Stomach (tissue), 9 donors: ENCODE data around the gene BCCIP. TPM values are rescaled to one million over a fixed set of nuclear protein-coding genes. Genes with fewer than 3 reads are reported as not detected.
A peak's percentile ranks its signal among the peaks of the same experiment; 100 is the strongest.

ENCODE experiments used
- DNase-seq, 2 donors: peaks; one replicate each; pipeline versions ENCODE4 v3.0.0 to v3.0.0-alpha.2; 2013 to 2019
- H3K27ac ChIP-seq, 5 donors: fragments of 200-600 bp in 4 of 5; sonication (generic) in 4 of 5; one replicate each; pipeline ENCODE4 v1.5.1; 2013 to 2019; ENCODE audit warnings: mild to moderate bottlenecking in 1 of 5, moderate library complexity in 1 of 5
- H3K27me3 ChIP-seq, 3 donors: fragments of 200-600 bp; sonication (generic); one replicate each; pipeline ENCODE4 v1.5.1; 2017 to 2019; ENCODE audit warnings: mixed run types in 1 of 3
- H3K36me3 ChIP-seq, 4 donors: fragments of 200-600 bp; sonication (generic); 1 replicate in 3 of 4; 2 replicates in 1 of 4; pipeline ENCODE4 v1.5.1; 2016 to 2019
- H3K4me1 ChIP-seq, 4 donors: fragments of 200-600 bp; sonication (generic); one replicate each; pipeline ENCODE4 v1.5.1; 2016 to 2019
- H3K4me3 ChIP-seq, 4 donors: fragments of 200-600 bp; sonication (generic) in 3 of 4; one replicate each; pipeline ENCODE4 v1.5.1; 2016 to 2019; ENCODE audit warnings: mild to moderate bottlenecking in 1 of 4
- H3K9me3 ChIP-seq, 4 donors: fragments of 200-600 bp; sonication (generic); one replicate each; pipeline ENCODE4 v1.5.1; 2016 to 2019
- EP300 ChIP-seq: sonication (generic); formaldehyde crosslinking; IDR thresholded peaks from one replicate; pipeline ENCODE4 v1.6.1; 2017; ENCODE audit warnings: antibody characterized with exemption
- POLR2A ChIP-seq, 4 donors: fragments of 450-650 bp; IDR thresholded peaks; one replicate each; pipeline ENCODE4 v1.6.1; 2016; ENCODE audit warnings: antibody characterized with exemption in 4 of 4, control low read depth in 2 of 4, mild to moderate bottlenecking in 1 of 4, moderate library complexity in 1 of 4
- POLR2AphosphoS5 ChIP-seq, 3 donors: sonication (generic); formaldehyde crosslinking; IDR thresholded peaks; one replicate each; pipeline ENCODE4 v1.6.1; 2016; ENCODE audit warnings: antibody characterized with exemption in 3 of 3
- WGBS, 5 donors: extraction: QIAGEN DNeasy Blood & Tissue Kit in 3 of 5; methylation state at CpG; one replicate each; pipeline versions ENCODE4 v1.1.5 to v1.1.7; 2013 to 2018; 5-methylcytosine and 5-hydroxymethylcytosine counted together
- intact Hi-C: fragments of 100-400 bp; cut with DNase I; formaldehyde crosslinking; loops from one replicate; pipeline ENCODE4 v1.15.1; 2023; ENCODE audit warnings: low total_unique reads
- polyA plus RNA-seq, 3 donors: library from polyadenylated mRNA; stranded (reverse); fragments of 200-250 nt; gene quantifications; one replicate each; pipeline ENCODE4 v1.2.3, GENCODE V29; 2013
- total RNA-seq, 5 donors: library from RNA; depleted of rRNA; stranded (reverse); fragments of >200 nt; gene quantifications; one replicate each; pipeline versions ENCODE4 v1.1.0 to v1.2.3, GENCODE V29; 2014 to 2016
- TF ChIP-seq, protein P1 (sequence below), 7 experiments: fragments of 450-650 bp in 4 of 7; fragments of 200-600 bp in 3 of 7; sonication (generic) in 3 of 7; IDR thresholded peaks; one replicate each; pipeline ENCODE4 v1.5.1; 2016 to 2019; ENCODE audit warnings: antibody characterized with exemption in 7 of 7, control low read depth in 2 of 7, mild to moderate bottlenecking in 1 of 7
- donor health status: healthy with polysubstance abuse.
- donor health status: Bipolar disorder and iron deficiency.
- donor health status: healthy.

The BCCIP gene
- total and polyA plus RNA-seq, 8 donors: 4.1 to 75.2 (median 50.9) TPM

GRCh38 chr10:125848857-125849256, 25.5 kb downstream of the BCCIP start:
- TF ChIP-seq POLR2A (IDR thresholded peaks at IDR 0.05) (no peak), EP300 (no peak), POLR2AphosphoS5 (IDR thresholded peaks at IDR 0.05) (no peak)
- TF ChIP-seq, protein P1, sequence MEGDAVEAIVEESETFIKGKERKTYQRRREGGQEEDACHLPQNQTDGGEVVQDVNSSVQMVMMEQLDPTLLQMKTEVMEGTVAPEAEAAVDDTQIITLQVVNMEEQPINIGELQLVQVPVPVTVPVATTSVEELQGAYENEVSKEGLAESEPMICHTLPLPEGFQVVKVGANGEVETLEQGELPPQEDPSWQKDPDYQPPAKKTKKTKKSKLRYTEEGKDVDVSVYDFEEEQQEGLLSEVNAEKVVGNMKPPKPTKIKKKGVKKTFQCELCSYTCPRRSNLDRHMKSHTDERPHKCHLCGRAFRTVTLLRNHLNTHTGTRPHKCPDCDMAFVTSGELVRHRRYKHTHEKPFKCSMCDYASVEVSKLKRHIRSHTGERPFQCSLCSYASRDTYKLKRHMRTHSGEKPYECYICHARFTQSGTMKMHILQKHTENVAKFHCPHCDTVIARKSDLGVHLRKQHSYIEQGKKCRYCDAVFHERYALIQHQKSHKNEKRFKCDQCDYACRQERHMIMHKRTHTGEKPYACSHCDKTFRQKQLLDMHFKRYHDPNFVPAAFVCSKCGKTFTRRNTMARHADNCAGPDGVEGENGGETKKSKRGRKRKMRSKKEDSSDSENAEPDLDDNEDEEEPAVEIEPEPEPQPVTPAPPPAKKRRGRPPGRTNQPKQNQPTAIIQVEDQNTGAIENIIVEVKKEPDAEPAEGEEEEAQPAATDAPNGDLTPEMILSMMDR (IDR thresholded peaks at IDR 0.05): no peak
- Histone ChIP-seq H3K27me3 (no peaks in the 10 kb centered on the region), H3K36me3 (peaks cover 15 to 94% (median 75%) of the 10 kb centered on the region in 4 donors), H3K9me3 (no peaks in the 10 kb centered on the region), H3K27ac (peak overlapping the region in 1 of 5 donors; percentile 35), H3K4me1 (peaks cover 0 to 22% (median 10%) of the 10 kb centered on the region in 4 donors), H3K4me3 (no peak overlapping the region)
- no peak for DNase-seq
- intact Hi-C loops: no loop called here
- WGBS, 5 donors: 48 to 85% (median 62%) methylated on average over 2 of the region's 2 CpGs

- 52 to 75% (median 63%) methylated on average over 7 of the region's 7 CpGs for WGBS, 5 donors
- Histone ChIP-seq H3K4me1 (peaks cover 0 to 16% (median 10%) of the 10 kb centered on the region in 4 donors), H3K4me3 (no peak overlapping the region), H3K9me3 (no peaks in the 10 kb centered on the region), H3K36me3 (peaks cover 15 to 93% (median 76%) of the 10 kb centered on the region in 4 donors), H3K27me3 (no peaks in the 10 kb centered on the region), H3K27ac (peak overlapping the region in 2 of 5 donors; percentile 8 to 35)
- intact Hi-C loops: no loop called here
- peak in 1 of 2 donors; percentile 39 for DNase-seq
- no peak for TF ChIP-seq POLR2A (IDR thresholded peaks at IDR 0.05)
- TF ChIP-seq, protein P1 (IDR thresholded peaks at IDR 0.05): peak in 2 of 7 experiments; percentile 22 to 23
Observed at GRCh38 chr10:125849448-125849847, 26.1 kb downstream of the BCCIP start.

- no peaks in the 10 kb centered on the region for H3K9me3 ChIP-seq
- no peak overlapping the region for H3K4me3 ChIP-seq
- peaks cover 15 to 93% (median 75%) of the 10 kb centered on the region in 4 donors for H3K36me3 ChIP-seq
- peaks cover 0 to 14% (median 6%) of the 10 kb centered on the region in 4 donors for H3K4me1 ChIP-seq
- H3K27me3 ChIP-seq: no peaks in the 10 kb centered on the region
- intact Hi-C loops: no loop called here
- WGBS, 5 donors: 74 to 91% (median 88%) methylated on average over 2 of the region's 2 CpGs
- no peak for DNase-seq
- TF ChIP-seq POLR2A (IDR thresholded peaks at IDR 0.05) (no peak), EP300 (no peak), POLR2AphosphoS5 (IDR thresholded peaks at IDR 0.05) (no peak)
- TF ChIP-seq, protein P1 (IDR thresholded peaks at IDR 0.05): no peak
- no peak overlapping the region for H3K27ac ChIP-seq
Observed at GRCh38 chr10:125850766-125851731, 27.7 kb downstream of the BCCIP start.

GRCh38 chr10:125852487-125852886, 29.1 kb downstream of the BCCIP start:
- TF ChIP-seq POLR2A (IDR thresholded peaks at IDR 0.05): no peak
- TF ChIP-seq, protein P1 (IDR thresholded peaks at IDR 0.05): no peak
- Histone ChIP-seq H3K4me3 (no peak overlapping the region), H3K9me3 (no peaks in the 10 kb centered on the region), H3K36me3 (peaks cover 15 to 93% (median 72%) of the 10 kb centered on the region in 4 donors), H3K27ac (no peak overlapping the region), H3K4me1 (peaks cover 0 to 15% (median 8%) of the 10 kb centered on the region in 4 donors), H3K27me3 (no peaks in the 10 kb centered on the region)
- WGBS, 5 donors: 92 to 97% (median 96%) methylated on average over 7 of the region's 7 CpGs
- DNase-seq: no peak
- intact Hi-C loops: no loop called here
